ENCODE data around the gene TASOR2.

Gene TASOR2

DNA sequence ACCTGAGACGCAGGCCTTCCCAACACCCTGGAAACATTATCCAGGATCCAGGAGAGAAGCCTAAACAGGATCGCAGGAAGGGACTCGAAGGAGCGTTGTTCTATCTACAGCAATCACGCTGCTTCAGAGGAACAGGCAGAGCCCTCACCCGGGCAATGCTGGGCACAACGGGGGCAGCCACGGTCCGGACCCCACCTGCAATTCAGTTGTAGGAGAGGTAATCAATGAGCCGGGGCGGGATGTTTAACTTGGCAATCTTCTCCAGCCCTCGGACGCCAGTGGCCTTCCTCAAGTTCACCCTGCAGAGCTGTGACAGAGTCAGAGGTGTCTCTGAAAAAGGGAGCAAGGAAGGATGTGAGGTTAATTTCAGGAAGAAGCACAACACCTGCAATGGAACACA, 44.1 kb upstream of the TASOR2 start:
- Histone ChIP-seq H3K27me3 (replicated peaks; ENCODE audit: control insufficient read depth, insufficient read depth, low read length) (0 out of 2 replicates have a peak, but pooled peaks cover 2% of the 10 kb centered on the region), H3K36me3 (ENCODE audit: control insufficient read depth, insufficient read depth, low read length) (no peaks in the 10 kb centered on the region), H3K4me3 (replicated peaks; ENCODE audit: low read depth, low read length) (no peak overlapping the region)
- TF ChIP-seq, protein P1, sequence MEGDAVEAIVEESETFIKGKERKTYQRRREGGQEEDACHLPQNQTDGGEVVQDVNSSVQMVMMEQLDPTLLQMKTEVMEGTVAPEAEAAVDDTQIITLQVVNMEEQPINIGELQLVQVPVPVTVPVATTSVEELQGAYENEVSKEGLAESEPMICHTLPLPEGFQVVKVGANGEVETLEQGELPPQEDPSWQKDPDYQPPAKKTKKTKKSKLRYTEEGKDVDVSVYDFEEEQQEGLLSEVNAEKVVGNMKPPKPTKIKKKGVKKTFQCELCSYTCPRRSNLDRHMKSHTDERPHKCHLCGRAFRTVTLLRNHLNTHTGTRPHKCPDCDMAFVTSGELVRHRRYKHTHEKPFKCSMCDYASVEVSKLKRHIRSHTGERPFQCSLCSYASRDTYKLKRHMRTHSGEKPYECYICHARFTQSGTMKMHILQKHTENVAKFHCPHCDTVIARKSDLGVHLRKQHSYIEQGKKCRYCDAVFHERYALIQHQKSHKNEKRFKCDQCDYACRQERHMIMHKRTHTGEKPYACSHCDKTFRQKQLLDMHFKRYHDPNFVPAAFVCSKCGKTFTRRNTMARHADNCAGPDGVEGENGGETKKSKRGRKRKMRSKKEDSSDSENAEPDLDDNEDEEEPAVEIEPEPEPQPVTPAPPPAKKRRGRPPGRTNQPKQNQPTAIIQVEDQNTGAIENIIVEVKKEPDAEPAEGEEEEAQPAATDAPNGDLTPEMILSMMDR (IDR thresholded peaks at IDR 0.05; ENCODE audit: insufficient read depth, low read length, poor library complexity, severe bottlenecking): no peak
- DNase-seq (ENCODE audit: extremely low read depth, insufficient read length): no peak

DNA sequence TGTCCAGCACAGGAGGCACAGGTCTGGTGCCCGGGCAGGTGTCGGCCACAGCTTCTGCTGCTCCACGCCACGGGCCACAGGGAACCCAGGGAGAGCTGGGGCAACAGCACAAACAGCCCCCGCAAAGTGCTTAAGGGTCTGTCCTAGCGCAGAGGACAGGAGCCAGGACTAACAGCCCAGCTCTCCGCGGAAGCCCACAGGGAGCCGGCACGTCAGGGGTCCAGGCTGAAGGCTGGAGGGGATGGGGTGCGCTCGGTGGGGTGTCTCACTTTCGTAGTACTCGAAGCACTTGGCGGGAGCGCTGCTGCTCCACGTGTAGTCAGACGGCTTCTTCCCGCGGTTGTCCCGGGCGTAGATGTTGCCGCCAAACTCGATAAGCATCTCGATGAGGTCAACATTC, 43.1 kb upstream of the TASOR2 start:
- no peak overlapping the region for H3K4me3 ChIP-seq (replicated peaks; ENCODE audit: low read depth, low read length)
- no peaks in the 10 kb centered on the region for H3K36me3 ChIP-seq (ENCODE audit: control insufficient read depth, insufficient read depth, low read length)
- H3K27me3 ChIP-seq (replicated peaks; ENCODE audit: control insufficient read depth, insufficient read depth, low read length): no peaks in the 10 kb centered on the region
- DNase-seq (ENCODE audit: extremely low read depth, insufficient read length): no peak
- TF ChIP-seq, protein P1 (IDR thresholded peaks at IDR 0.05; ENCODE audit: insufficient read depth, low read length, poor library complexity, severe bottlenecking): no peak

DNA sequence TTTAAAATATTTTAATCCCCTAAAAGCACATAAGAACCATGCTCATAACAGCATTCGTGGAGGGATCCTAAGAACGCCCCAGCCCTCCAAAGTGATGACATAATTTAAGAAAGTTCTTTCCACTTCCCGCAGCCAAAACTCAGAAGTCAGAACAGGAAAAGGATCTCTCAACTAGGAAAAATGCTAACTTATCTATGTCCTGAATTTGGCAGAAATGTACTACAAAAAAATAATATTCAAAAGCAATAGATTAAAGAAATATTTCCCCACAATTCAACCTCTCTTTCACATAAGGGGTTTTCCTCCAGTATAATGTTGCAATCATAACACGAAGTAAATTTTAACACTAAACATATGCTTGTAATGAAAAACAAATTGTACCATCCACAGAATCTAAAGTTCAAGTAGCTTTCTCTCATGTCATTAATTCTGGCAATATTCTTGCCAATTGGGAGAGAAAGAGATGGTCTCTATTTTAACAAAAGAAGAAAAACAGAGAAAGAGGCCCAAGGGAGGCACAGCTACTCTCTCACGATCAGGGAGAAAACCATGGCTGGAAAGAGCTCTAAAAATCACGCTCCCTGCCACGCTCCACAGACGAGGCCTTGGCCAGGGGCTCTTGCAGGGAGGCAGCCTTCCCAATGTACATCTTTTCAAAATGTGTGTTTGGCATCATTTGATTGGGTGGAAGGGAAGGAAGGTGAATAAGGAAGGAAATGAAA, 41.1 kb upstream of the TASOR2 start:
- Histone ChIP-seq H3K27me3 (replicated peaks; ENCODE audit: control insufficient read depth, insufficient read depth, low read length) (no peaks in the 10 kb centered on the region), H3K36me3 (ENCODE audit: control insufficient read depth, insufficient read depth, low read length) (no peaks in the 10 kb centered on the region), H3K4me3 (replicated peaks; ENCODE audit: low read depth, low read length) (no peak overlapping the region)
- no peak for DNase-seq (ENCODE audit: extremely low read depth, insufficient read length)
- TF ChIP-seq, protein P1 (IDR thresholded peaks at IDR 0.05; ENCODE audit: insufficient read depth, low read length, poor library complexity, severe bottlenecking): no peak

DNA sequence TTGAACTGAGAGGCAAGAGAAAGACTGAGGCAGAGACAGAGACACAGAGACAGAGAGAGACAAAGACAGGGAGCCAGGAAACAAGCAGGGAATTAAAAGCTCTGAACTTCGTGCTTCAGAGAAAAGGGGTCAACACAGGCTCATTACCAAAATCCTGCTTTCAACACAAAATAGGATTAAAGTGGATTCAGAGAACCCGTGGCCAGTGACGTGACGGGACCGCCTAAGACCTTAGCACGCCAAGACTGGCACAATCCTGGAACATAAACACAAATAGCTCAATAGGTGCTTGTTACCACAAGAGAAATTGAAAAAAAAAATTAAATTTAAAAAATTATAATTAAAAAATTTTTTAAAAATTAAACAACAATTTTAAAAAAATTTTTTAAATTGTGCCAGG, 39.7 kb upstream of the TASOR2 start:
- DNase-seq (ENCODE audit: extremely low read depth, insufficient read length): no peak
- Histone ChIP-seq H3K4me3 (replicated peaks; ENCODE audit: low read depth, low read length) (no peak overlapping the region), H3K27me3 (replicated peaks; ENCODE audit: control insufficient read depth, insufficient read depth, low read length) (no peaks in the 10 kb centered on the region), H3K36me3 (ENCODE audit: control insufficient read depth, insufficient read depth, low read length) (no peaks in the 10 kb centered on the region)
- TF ChIP-seq, protein P1 (IDR thresholded peaks at IDR 0.05; ENCODE audit: insufficient read depth, low read length, poor library complexity, severe bottlenecking): no peak

DNA sequence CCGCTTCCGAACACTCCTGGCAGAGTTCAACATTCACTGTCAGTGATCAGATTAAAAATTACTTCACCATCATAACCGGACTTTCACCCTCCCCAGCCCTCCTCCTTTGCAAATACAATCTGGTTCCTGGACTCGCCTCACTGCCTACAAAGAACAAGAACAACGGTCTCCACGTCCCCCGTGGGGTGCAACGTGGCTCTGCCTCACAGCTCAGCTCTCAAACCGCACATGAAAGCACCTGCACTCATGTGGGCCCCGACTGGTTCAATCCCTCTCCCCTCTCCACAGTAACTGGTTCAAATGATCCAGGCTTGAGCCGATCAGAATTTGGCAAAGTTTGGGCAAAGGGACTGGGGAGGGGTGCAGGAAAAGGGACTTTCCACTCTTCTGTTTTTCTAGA, 39.3 kb upstream of the TASOR2 start:
- Histone ChIP-seq H3K27me3 (replicated peaks; ENCODE audit: control insufficient read depth, insufficient read depth, low read length) (no peaks in the 10 kb centered on the region), H3K36me3 (ENCODE audit: control insufficient read depth, insufficient read depth, low read length) (no peaks in the 10 kb centered on the region), H3K4me3 (replicated peaks; ENCODE audit: low read depth, low read length) (no peak overlapping the region)
- TF ChIP-seq, protein P1 (IDR thresholded peaks at IDR 0.05; ENCODE audit: insufficient read depth, low read length, poor library complexity, severe bottlenecking): no peak
- DNase-seq (ENCODE audit: extremely low read depth, insufficient read length): no peak
